Mesenchymal stem cell (in vitro differentiated cells and primary cell): Measurements from ENCODE around the gene GFRA4.

Experiments used
- DNase-seq: peaks from one replicate; pipeline ENCODE4 v3.0.0-alpha.2; 2013
- H2AFZ ChIP-seq: one replicate; pipeline ENCODE4 v1.6.1; 2013; ENCODE audit warnings: low read depth, mild to moderate bottlenecking, control low read depth, inconsistent platforms, low read length, moderate library complexity
- H2AK5ac ChIP-seq: 2 replicates; pipeline ENCODE4 v1.6.1; 2013; ENCODE audit warnings: low read length, moderate library complexity, mild to moderate bottlenecking, inconsistent platforms; ENCODE audit not compliant: severe bottlenecking
- H2BK120ac ChIP-seq: one replicate; pipeline ENCODE4 v1.6.1; 2013; ENCODE audit warnings: low read depth, mild to moderate bottlenecking, inconsistent platforms, low read length, moderate library complexity
- H2BK12ac ChIP-seq, 2 experiments: one replicate each; pipeline ENCODE4 v1.6.1; 2013; ENCODE audit warnings: inconsistent platforms in 2 of 2, low read length in 2 of 2, mild to moderate bottlenecking in 2 of 2, moderate library complexity in 2 of 2, control low read depth in 1 of 2
- H2BK15ac ChIP-seq: one replicate; pipeline ENCODE4 v1.6.1; 2013; ENCODE audit warnings: mild to moderate bottlenecking, low read depth, inconsistent platforms; ENCODE audit not compliant: poor library complexity, severe bottlenecking
- H2BK5ac ChIP-seq: 2 replicates; pipeline ENCODE4 v1.6.1; 2013; ENCODE audit warnings: low read depth, mild to moderate bottlenecking, low read length, control low read depth, inconsistent platforms; ENCODE audit not compliant: poor library complexity, severe bottlenecking
- H3K14ac ChIP-seq, 2 experiments: one replicate each; pipeline ENCODE4 v1.6.1; 2013; ENCODE audit warnings: inconsistent platforms in 2 of 2, low read length in 2 of 2, control low read depth in 1 of 2, mild to moderate bottlenecking in 1 of 2, moderate library complexity in 1 of 2
- H3K18ac ChIP-seq, 2 experiments: one replicate each; pipeline ENCODE4 v1.6.1; 2013; ENCODE audit warnings: inconsistent platforms in 2 of 2, low read length in 2 of 2, control low read depth in 1 of 2, low read depth in 1 of 2, mild to moderate bottlenecking in 1 of 2
- H3K23ac ChIP-seq, 2 experiments: one replicate each; pipeline ENCODE4 v1.6.1; 2013; ENCODE audit warnings: inconsistent platforms in 2 of 2, low read length in 2 of 2, mild to moderate bottlenecking in 2 of 2, moderate library complexity in 2 of 2, control low read depth in 1 of 2
- H3K27ac ChIP-seq: 2 replicates; pipeline ENCODE4 v1.5.1; 2013; ENCODE audit warnings: mild to moderate bottlenecking, moderate library complexity, low read length, control low read depth, inconsistent platforms; ENCODE audit not compliant: poor library complexity, severe bottlenecking
- H3K27me3 ChIP-seq, 2 experiments: 2 replicates each; pipeline versions ENCODE4 v1.6.1 to v1.7.0; 2013; ENCODE audit warnings: low read length in 2 of 2, mild to moderate bottlenecking in 2 of 2, moderate library complexity in 2 of 2, control low read depth in 1 of 2, inconsistent platforms in 1 of 2; ENCODE audit not compliant: control insufficient read depth in 1 of 2, insufficient read depth in 1 of 2
- H3K36me3 ChIP-seq, 2 experiments: 2 replicates each; pipeline versions ENCODE4 v1.6.1 to v1.7.0; 2013; ENCODE audit warnings: low read length in 2 of 2, control low read depth in 1 of 2, inconsistent platforms in 1 of 2, low read depth in 1 of 2, mild to moderate bottlenecking in 1 of 2; ENCODE audit not compliant: insufficient read depth in 2 of 2, control insufficient read depth in 1 of 2
- H3K4ac ChIP-seq, 2 experiments: one replicate each; pipeline ENCODE4 v1.6.1; 2013; ENCODE audit warnings: inconsistent platforms in 2 of 2, low read length in 2 of 2, mild to moderate bottlenecking in 2 of 2, moderate library complexity in 2 of 2, control low read depth in 1 of 2, low read depth in 1 of 2
- H3K4me1 ChIP-seq: 2 replicates; pipeline ENCODE4 v1.6.1; 2013; ENCODE audit warnings: low read depth, low read length, control low read depth; ENCODE audit not compliant: control insufficient read depth, insufficient read depth
- H3K4me2 ChIP-seq: 2 replicates; pipeline ENCODE4 v1.6.1; 2013; ENCODE audit warnings: low read length, mild to moderate bottlenecking, inconsistent platforms; ENCODE audit not compliant: poor library complexity, severe bottlenecking
- H3K4me3 ChIP-seq, 2 experiments: 2 replicates each; pipeline versions ENCODE4 v1.5.1 to v1.7.0; 2013; ENCODE audit warnings: low read length in 2 of 2, mild to moderate bottlenecking in 2 of 2, control low read depth in 1 of 2, low read depth in 1 of 2; ENCODE audit not compliant: insufficient read depth in 1 of 2
- H3K79me1 ChIP-seq: replicated peaks from 2 replicates; pipeline ENCODE4 v1.6.1; 2013; ENCODE audit warnings: mild to moderate bottlenecking, control low read depth, low read length, inconsistent platforms; ENCODE audit not compliant: poor library complexity, severe bottlenecking
- H3K9ac ChIP-seq: 2 replicates; pipeline ENCODE4 v1.7.0; 2013; ENCODE audit warnings: mild to moderate bottlenecking, low read length, moderate library complexity
- H3K9me3 ChIP-seq: 2 replicates; pipeline ENCODE4 v1.7.0; 2013; ENCODE audit warnings: mild to moderate bottlenecking, low read length; ENCODE audit not compliant: control insufficient read depth
- H4K8ac ChIP-seq: one replicate; pipeline ENCODE4 v1.6.1; 2013; ENCODE audit warnings: inconsistent platforms, mild to moderate bottlenecking, low read length, moderate library complexity
- H4K91ac ChIP-seq: one replicate; pipeline ENCODE4 v1.6.1; 2013; ENCODE audit warnings: mild to moderate bottlenecking, low read length, inconsistent platforms
- WGBS: methylation state at CpG from one replicate; pipeline ENCODE4 v1.1.7; 2013; ENCODE audit warnings: mixed read lengths; 5-methylcytosine and 5-hydroxymethylcytosine counted together

GFRA4 gene

GRCh38 chr20:3629893-3630292 lies 33.3 kb downstream of the GFRA4 start:
- H3K14ac ChIP-seq = no peak overlapping the region
- H2BK5ac ChIP-seq = no peak overlapping the region
- H3K36me3 ChIP-seq = peaks cover 4 to 51% of the 10 kb centered on the region in 2 experiments
- DNase-seq = no peak
- H3K9me3 ChIP-seq = no peaks in the 10 kb centered on the region
- H3K4me1 ChIP-seq = peaks cover 14% of the 10 kb centered on the region
- no peak overlapping the region for H3K23ac ChIP-seq
- H4K8ac ChIP-seq = no peak overlapping the region
- no peak overlapping the region for H3K18ac ChIP-seq
- H3K27me3 ChIP-seq = no peaks in the 10 kb centered on the region
- H2BK12ac ChIP-seq = no peak overlapping the region
- H3K79me1 ChIP-seq = no peaks in the 10 kb centered on the region
- H2AFZ ChIP-seq = no peak overlapping the region
- H2BK120ac ChIP-seq = no peak overlapping the region
- H3K4me3 ChIP-seq = no peak overlapping the region
- no peak overlapping the region for H3K4me2 ChIP-seq
- no peak overlapping the region for H2AK5ac ChIP-seq
- H2BK15ac ChIP-seq = no peak overlapping the region
- no peak overlapping the region for H3K9ac ChIP-seq
- no peak overlapping the region for H3K4ac ChIP-seq
- no peak overlapping the region for H4K91ac ChIP-seq
- WGBS = 100% methylated on average over 1 of the region's 2 CpGs
- H3K27ac ChIP-seq = no peak overlapping the region

GRCh38 chr20:3628502-3629314 lies 34.5 kb downstream of the GFRA4 start:
- no peaks in the 10 kb centered on the region for H3K79me1 ChIP-seq
- WGBS = 91% methylated on average over 14 of the region's 16 CpGs
- peaks cover 8% of the 10 kb centered on the region for H3K4me1 ChIP-seq
- no peaks in the 10 kb centered on the region for H3K27me3 ChIP-seq
- no peak overlapping the region for H3K23ac ChIP-seq
- H4K91ac ChIP-seq = no peak overlapping the region
- H2BK5ac ChIP-seq = no peak overlapping the region
- H3K18ac ChIP-seq = no peak overlapping the region
- peak overlapping the region in 1 of 2 experiments; percentile 42 for H3K14ac ChIP-seq
- no peak for DNase-seq
- no peak overlapping the region for H2BK120ac ChIP-seq
- H3K27ac ChIP-seq = no peak overlapping the region
- no peak overlapping the region for H3K4ac ChIP-seq
- H3K4me3 ChIP-seq = no peak overlapping the region
- H2BK12ac ChIP-seq = no peak overlapping the region
- H2BK15ac ChIP-seq = no peak overlapping the region
- H3K4me2 ChIP-seq = no peak overlapping the region
- no peak overlapping the region for H2AFZ ChIP-seq
- H3K9ac ChIP-seq = no peak overlapping the region
- no peak overlapping the region for H4K8ac ChIP-seq
- H3K9me3 ChIP-seq = no peaks in the 10 kb centered on the region
- H3K36me3 ChIP-seq = peaks cover 4 to 44% of the 10 kb centered on the region in 2 experiments
- H2AK5ac ChIP-seq = no peak overlapping the region

- Histone ChIP-seq H3K4me2 (no peak overlapping the region), H2BK120ac (no peak overlapping the region), H3K4me1 (peaks cover 2% of the 10 kb centered on the region), H3K9me3 (no peaks in the 10 kb centered on the region), H2BK15ac (no peak overlapping the region), H3K4me3 (no peak overlapping the region), H3K27ac (no peak overlapping the region), H4K8ac (no peak overlapping the region), H2BK5ac (no peak overlapping the region), H3K4ac (no peak overlapping the region), H3K36me3 (peaks cover 4 to 44% of the 10 kb centered on the region in 2 experiments), H3K9ac (no peak overlapping the region), H4K91ac (no peak overlapping the region), H2BK12ac (no peak overlapping the region), H2AFZ (no peak overlapping the region), H3K14ac (no peak overlapping the region), H3K79me1 (no peaks in the 10 kb centered on the region), H3K27me3 (no peaks in the 10 kb centered on the region), H3K18ac (no peak overlapping the region), H2AK5ac (no peak overlapping the region), H3K23ac (no peak overlapping the region)
- DNase-seq = no peak
- 88% methylated on average over 2 of the region's 2 CpGs for WGBS
Observed at GRCh38 chr20:3627476-3627875, 35.7 kb downstream of the GFRA4 start.

GRCh38 chr20:3622406-3622805 lies 40.8 kb downstream of the GFRA4 start:
- H3K79me1 ChIP-seq = no peaks in the 10 kb centered on the region
- DNase-seq = no peak
- WGBS = no CpG with 5 or more reads among the region's 4 CpGs

More at GRCh38 chr20:3622406-3622805, 40.8 kb downstream of the GFRA4 start:
- Histone ChIP-seq H4K8ac (no peak overlapping the region), H3K4ac (no peak overlapping the region), H3K4me3 (no peak overlapping the region), H2AK5ac (no peak overlapping the region), H3K4me2 (no peak overlapping the region), H3K36me3 (peaks cover 6 to 23% of the 10 kb centered on the region in 2 experiments), H2BK12ac (no peak overlapping the region), H3K9ac (no peak overlapping the region), H3K9me3 (no peaks in the 10 kb centered on the region), H2BK5ac (no peak overlapping the region), H3K27ac (no peak overlapping the region), H3K27me3 (no peaks in the 10 kb centered on the region), H3K23ac (no peak overlapping the region), H2BK15ac (no peak overlapping the region), H3K18ac (no peak overlapping the region), H2BK120ac (no peak overlapping the region), H3K4me1 (no peaks in the 10 kb centered on the region), H4K91ac (no peak overlapping the region), H2AFZ (no peak overlapping the region), H3K14ac (no peak overlapping the region)
